HCT116 (cell line): Measurements from ENCODE around the gene MLLT6. TPM values are rescaled to one million over a fixed set of nuclear protein-coding genes. Genes with fewer than 3 reads are reported as not detected.

Source experiments
- ATAC-seq: fragments of 200-7000 bp; cut with Tn5 transposase; 2 replicates; pipeline ENCODE4 v1.9.1; 2020; ENCODE audit warnings: mild to moderate bottlenecking, moderate library complexity
- BruUV-seq: library from RNA; stranded (reverse); fragments of 400-500 nt; replicated peaks from 2 replicates; lab custom pipeline; 2021; lab: Mats Ljungman, UMichigan
- CTCF ChIA-PET: fragments of 300-600 bp; sonication (Branson Sonifier 250); formaldehyde crosslinking; loops from one replicate; lab custom pipeline; 2021; ENCODE audit warnings: antibody characterized with exemption; lab: Charles Lee
- POLR2A ChIA-PET: fragments of 300-600, 350-600 bp; sonication (Branson Sonifier 250); formaldehyde crosslinking; loops from one replicate; lab custom pipeline; 2021; ENCODE audit warnings: antibody characterized with exemption; lab: Charles Lee
- RAD21 ChIA-PET, 2 experiments: fragments of 300-600 bp; sonication (Branson Sonifier 250); formaldehyde crosslinking; loops; one replicate each; lab custom pipeline; 2023; ENCODE audit warnings: low total read pairs in 2 of 2; ENCODE audit not compliant: uncharacterized antibody in 2 of 2, unreplicated experiment in 2 of 2, low non-redundant PET in 1 of 2; lab: Charles Lee
- DNase-seq: peaks from one replicate; pipeline ENCODE4 v3.0.0-alpha.2; 2010; ENCODE audit warnings: low read depth, low spot score
- H2AFZ ChIP-seq: fragments of 200-600 bp; shearing (Covaris generic), sonication (generic); 2 replicates; pipeline ENCODE4 v1.6.1; 2017; ENCODE audit warnings: low read depth, mixed run types, mixed read lengths, antibody characterized with exemption, low read length; ENCODE audit not compliant: poor library complexity, severe bottlenecking
- H3K27ac ChIP-seq: 2 replicates; pipeline ENCODE4 v1.5.1; 2012; ENCODE audit warnings: low read depth, low read length
- H3K27me3 ChIP-seq: fragments of 200-600 bp; sonication (generic); 2 replicates; pipeline ENCODE4 v1.6.1; 2016; ENCODE audit warnings: mixed run types, low read length, mixed read lengths; ENCODE audit not compliant: insufficient read depth
- H3K36me3 ChIP-seq, 2 experiments: fragments of 200-500 bp in 1 of 2; fragments of 200-600 bp in 1 of 2; sonication (Bioruptor generic) in 1 of 2; sonication (generic) in 1 of 2; 2 replicates each; pipeline versions ENCODE4 v1.5.1 to v1.6.1; 2014 to 2016; ENCODE audit warnings: low read length in 2 of 2, inconsistent platforms in 1 of 2, mixed read lengths in 1 of 2, mixed run types in 1 of 2; ENCODE audit not compliant: insufficient read depth in 2 of 2, control insufficient read depth in 1 of 2
- H3K4me1 ChIP-seq, 2 experiments: fragments of 200-600 bp in 1 of 2; sonication (generic) in 1 of 2; 2 replicates each; pipeline versions ENCODE4 v1.5.1 to v1.6.1; 2012 to 2017; ENCODE audit warnings: low read length in 2 of 2, inconsistent platforms in 1 of 2, mild to moderate bottlenecking in 1 of 2, mixed read lengths in 1 of 2, mixed run types in 1 of 2, moderate library complexity in 1 of 2; ENCODE audit not compliant: insufficient read depth in 2 of 2, control insufficient read depth in 1 of 2
- H3K4me2 ChIP-seq: fragments of 200-600 bp; sonication (generic); 2 replicates; pipeline ENCODE4 v1.6.1; 2017; ENCODE audit warnings: mixed run types, low read length, mixed read lengths
- H3K4me3 ChIP-seq, 2 experiments: fragments of 200-600 bp in 1 of 2; sonication (generic) in 1 of 2; replicated peaks in 1 of 2; 2 replicates each; pipeline ENCODE4 v1.5.1; 2011 to 2016; ENCODE audit warnings: low read length in 2 of 2, control low read depth in 1 of 2, low read depth in 1 of 2, mild to moderate bottlenecking in 1 of 2, mixed read lengths in 1 of 2, mixed run types in 1 of 2
- H3K79me2 ChIP-seq: fragments of 200-600 bp; sonication (generic); 2 replicates; pipeline ENCODE4 v1.6.1; 2017; ENCODE audit warnings: mild to moderate bottlenecking, mixed run types, low read length, moderate library complexity, mixed read lengths; ENCODE audit not compliant: insufficient read depth
- H3K9ac ChIP-seq: fragments of 200-600 bp; sonication (generic); 2 replicates; pipeline ENCODE4 v1.6.1; 2016; ENCODE audit warnings: low read length, mixed read lengths
- H3K9me2 ChIP-seq: fragments of 200-600 bp; sonication (generic), shearing (Covaris generic); 2 replicates; pipeline ENCODE4 v1.6.1; 2017; ENCODE audit warnings: mixed run types, mild to moderate bottlenecking, moderate library complexity; ENCODE audit not compliant: insufficient read depth
- H3K9me3 ChIP-seq, 2 experiments: fragments of 200-500 bp in 1 of 2; fragments of 200-600 bp in 1 of 2; sonication (Bioruptor generic) in 1 of 2; sonication (generic) in 1 of 2; 2 replicates each; pipeline ENCODE4 v1.6.1; 2014 to 2017; ENCODE audit warnings: low read length in 2 of 2, mixed read lengths in 2 of 2, inconsistent platforms in 1 of 2, low read depth in 1 of 2, mild to moderate bottlenecking in 1 of 2, mixed run types in 1 of 2, moderate library complexity in 1 of 2; ENCODE audit not compliant: control insufficient read depth in 1 of 2, insufficient read depth in 1 of 2
- H4K20me1 ChIP-seq: fragments of 200-600 bp; sonication (generic), shearing (Covaris generic); 2 replicates; pipeline ENCODE4 v1.6.1; 2017; ENCODE audit warnings: mixed run types, mild to moderate bottlenecking, moderate library complexity; ENCODE audit not compliant: insufficient read depth
- JUND ChIP-seq: IDR thresholded peaks from 2 replicates; pipeline ENCODE4 v1.6.1; 2012
- POLR2A ChIP-seq: IDR thresholded peaks from 2 replicates; pipeline ENCODE4 v1.7.0; 2011; ENCODE audit warnings: borderline replicate concordance; ENCODE audit not compliant: insufficient read depth, insufficient read length; ENCODE audit errors: extremely low read depth
- POLR2AphosphoS5 ChIP-seq: IDR thresholded peaks from 2 replicates; pipeline ENCODE4 v1.6.1; 2011; ENCODE audit warnings: mild to moderate bottlenecking, low read depth, low read length, moderate library complexity
- SP1 ChIP-seq: IDR thresholded peaks from 2 replicates; pipeline ENCODE4 v1.6.1; 2012; ENCODE audit warnings: low read depth
- intact Hi-C: fragments of 100-400 bp; cut with micrococcal nuclease; formaldehyde crosslinking; loops from 2 replicates; pipeline ENCODE4 v1.10.0; 2022
- total RNA-seq: library from RNA; stranded (reverse); gene quantifications from one replicate; pipeline ENCODE4 v1.2.1, GENCODE V29; 2021; ENCODE audit not compliant: unreplicated experiment
- TF ChIP-seq, protein P1 (sequence below): IDR thresholded peaks from 2 replicates; pipeline ENCODE4 v1.6.1; 2012
- TF ChIP-seq, protein P2 (sequence below): IDR thresholded peaks from 2 replicates; pipeline ENCODE4 v1.6.1; 2012

The MLLT6 gene
- total RNA-seq, 1 experiment from 2014 or later = 110 TPM

DNA sequence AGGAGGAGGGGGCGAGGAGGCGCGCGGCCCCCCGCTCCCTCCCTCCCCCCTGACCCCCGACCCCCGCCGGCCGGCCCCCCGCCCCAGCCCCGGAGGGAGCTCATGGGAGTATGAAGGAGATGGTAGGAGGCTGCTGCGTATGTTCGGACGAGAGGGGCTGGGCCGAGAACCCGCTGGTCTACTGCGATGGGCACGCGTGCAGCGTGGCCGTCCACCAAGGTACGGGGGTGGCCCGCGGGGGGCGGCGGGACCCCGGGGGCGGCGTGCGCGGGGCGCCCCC, 390 bp downstream of the MLLT6 start:
- intact Hi-C loops = no loop called here
- Histone ChIP-seq H3K9ac (peak overlapping the region; percentile 85), H4K20me1 (no peaks in the 10 kb centered on the region), H3K79me2 (peaks cover 52% of the 10 kb centered on the region), H3K9me2 (no peaks in the 10 kb centered on the region), H3K27me3 (no peaks in the 10 kb centered on the region), H3K4me3 (peak overlapping the region; percentile 77 to 91), H3K4me2 (peak overlapping the region; percentile 96), H3K9me3 (no peaks in the 10 kb centered on the region), H2AFZ (no peak overlapping the region), H3K36me3 (peaks cover 10 to 25% of the 10 kb centered on the region in 2 experiments; a peak in 2 of 4 replicates), H3K4me1 (peaks cover 25 to 54% of the 10 kb centered on the region in 2 experiments), H3K27ac (peak overlapping the region; percentile 99)
- CTCF ChIA-PET = no interaction called here
- ATAC-seq (peak; percentile 8), DNase-seq (no peak)
- BruUV-seq = no TSS peak
- TF ChIP-seq SP1 (no peak), POLR2AphosphoS5 (no peak)
- RAD21 ChIA-PET = no interaction called here
- POLR2A ChIA-PET = interaction anchor here (0.6 to 1.4 kb wide), 2 partner anchors 28 to 41 kb away, joined by 3 to 4 read pairs; no protein-coding TSS in a partner anchor

DNA sequence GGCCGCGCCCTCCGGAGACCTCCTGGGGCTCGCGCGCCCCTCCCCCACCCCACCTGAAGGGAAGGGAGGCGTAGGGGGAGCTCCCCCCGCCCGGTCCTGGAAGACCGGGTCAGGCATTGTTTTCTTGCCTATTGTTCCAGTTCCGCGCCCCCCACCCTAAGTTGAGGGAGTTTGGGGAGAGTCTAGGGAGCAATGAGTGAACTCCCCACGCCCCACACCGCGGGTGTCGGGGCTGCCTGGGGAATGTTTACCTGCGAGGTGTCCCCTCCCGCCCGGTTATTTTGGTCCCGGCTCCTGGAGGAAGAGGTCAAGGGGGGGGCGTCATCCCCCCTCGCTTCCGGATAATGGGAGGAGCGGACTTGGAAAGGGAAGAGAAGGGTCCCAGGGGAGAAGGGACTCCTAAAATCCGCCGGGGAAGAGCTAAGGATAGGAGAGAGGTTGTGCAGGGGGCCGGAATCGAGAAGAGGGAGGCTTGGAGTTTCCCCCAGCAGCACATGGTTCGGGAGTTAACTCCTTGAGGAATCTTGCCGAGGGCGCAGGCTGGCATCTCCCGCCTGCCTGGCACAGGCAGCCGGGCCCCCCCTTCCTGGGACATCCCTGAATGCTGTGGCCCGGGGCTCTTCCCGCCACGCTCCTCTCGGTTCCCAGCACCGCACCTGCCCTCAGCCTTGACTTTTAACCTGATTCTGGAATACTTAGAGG, 881 bp downstream of the MLLT6 start:
- ATAC-seq (peak; percentile 9), DNase-seq (no peak)
- peak overlapping the region; percentile 96 for H3K4me2 ChIP-seq
- ChIA-PET POLR2A (interaction anchor here (0.6 to 1.4 kb wide), 2 partner anchors 29 to 41 kb away, joined by 3 to 4 read pairs; no protein-coding TSS in a partner anchor), CTCF (no interaction called here), RAD21 (no interaction called here)
- no peaks in the 10 kb centered on the region for H4K20me1 ChIP-seq
- intact Hi-C loops = no loop called here
- H3K9ac ChIP-seq = peak overlapping the region; percentile 85
- peaks cover 21 to 49% of the 10 kb centered on the region in 2 experiments for H3K4me1 ChIP-seq
- peak overlapping the region; percentile 77 to 91 for H3K4me3 ChIP-seq
- H2AFZ ChIP-seq = no peak overlapping the region
- H3K27ac ChIP-seq = peak overlapping the region; percentile 99
- no peaks in the 10 kb centered on the region for H3K9me3 ChIP-seq
- peaks cover 52% of the 10 kb centered on the region for H3K79me2 ChIP-seq
- no peaks in the 10 kb centered on the region for H3K9me2 ChIP-seq
- no peaks in the 10 kb centered on the region for H3K27me3 ChIP-seq
- TF ChIP-seq POLR2A = peak; percentile 17
- TF ChIP-seq, protein P1, sequence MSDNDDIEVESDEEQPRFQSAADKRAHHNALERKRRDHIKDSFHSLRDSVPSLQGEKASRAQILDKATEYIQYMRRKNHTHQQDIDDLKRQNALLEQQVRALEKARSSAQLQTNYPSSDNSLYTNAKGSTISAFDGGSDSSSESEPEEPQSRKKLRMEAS = peak; percentile 35
- TF ChIP-seq JUND = no peak
- TF ChIP-seq, protein P2, sequence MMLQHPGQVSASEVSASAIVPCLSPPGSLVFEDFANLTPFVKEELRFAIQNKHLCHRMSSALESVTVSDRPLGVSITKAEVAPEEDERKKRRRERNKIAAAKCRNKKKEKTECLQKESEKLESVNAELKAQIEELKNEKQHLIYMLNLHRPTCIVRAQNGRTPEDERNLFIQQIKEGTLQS = no peak
- peak; percentile 43 for TF ChIP-seq POLR2AphosphoS5
- peaks cover 11 to 30% of the 10 kb centered on the region in 2 experiments; a peak in 3 of 4 replicates for H3K36me3 ChIP-seq
- BruUV-seq = no TSS peak
